ENCODE measurements around the gene CAPN12.

Gene CAPN12

GRCh38 chr19:38691938-38692457, 52.3 kb downstream of the CAPN12 start:
- peak; percentile 93 for DNase-seq (ENCODE audit: low read depth)
- H3K4me3 ChIP-seq (ENCODE audit: control insufficient read depth, low read depth, low read length) = no peak overlapping the region
- TF ChIP-seq, protein P1, sequence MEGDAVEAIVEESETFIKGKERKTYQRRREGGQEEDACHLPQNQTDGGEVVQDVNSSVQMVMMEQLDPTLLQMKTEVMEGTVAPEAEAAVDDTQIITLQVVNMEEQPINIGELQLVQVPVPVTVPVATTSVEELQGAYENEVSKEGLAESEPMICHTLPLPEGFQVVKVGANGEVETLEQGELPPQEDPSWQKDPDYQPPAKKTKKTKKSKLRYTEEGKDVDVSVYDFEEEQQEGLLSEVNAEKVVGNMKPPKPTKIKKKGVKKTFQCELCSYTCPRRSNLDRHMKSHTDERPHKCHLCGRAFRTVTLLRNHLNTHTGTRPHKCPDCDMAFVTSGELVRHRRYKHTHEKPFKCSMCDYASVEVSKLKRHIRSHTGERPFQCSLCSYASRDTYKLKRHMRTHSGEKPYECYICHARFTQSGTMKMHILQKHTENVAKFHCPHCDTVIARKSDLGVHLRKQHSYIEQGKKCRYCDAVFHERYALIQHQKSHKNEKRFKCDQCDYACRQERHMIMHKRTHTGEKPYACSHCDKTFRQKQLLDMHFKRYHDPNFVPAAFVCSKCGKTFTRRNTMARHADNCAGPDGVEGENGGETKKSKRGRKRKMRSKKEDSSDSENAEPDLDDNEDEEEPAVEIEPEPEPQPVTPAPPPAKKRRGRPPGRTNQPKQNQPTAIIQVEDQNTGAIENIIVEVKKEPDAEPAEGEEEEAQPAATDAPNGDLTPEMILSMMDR (conservative IDR thresholded peaks at IDR 0.05; ENCODE audit: control insufficient read depth, insufficient read depth, low read depth, low read length) = no peak

GRCh38 chr19:38690832-38691231, 53.4 kb downstream of the CAPN12 start:
- H3K4me3 ChIP-seq (ENCODE audit: control insufficient read depth, low read depth, low read length) = no peak overlapping the region
- DNase-seq (ENCODE audit: low read depth) = no peak
- TF ChIP-seq, protein P1 (conservative IDR thresholded peaks at IDR 0.05; ENCODE audit: control insufficient read depth, insufficient read depth, low read depth, low read length) = no peak

- TF ChIP-seq, protein P1 (conservative IDR thresholded peaks at IDR 0.05; ENCODE audit: control insufficient read depth, insufficient read depth, low read depth, low read length) = no peak
- no peak overlapping the region for H3K4me3 ChIP-seq (ENCODE audit: control insufficient read depth, low read depth, low read length)
- no peak for DNase-seq (ENCODE audit: low read depth)
Observed at GRCh38 chr19:38690146-38690545, 54.1 kb downstream of the CAPN12 start.

GRCh38 chr19:38687837-38688378, 56.4 kb downstream of the CAPN12 start:
- TF ChIP-seq, protein P1 (conservative IDR thresholded peaks at IDR 0.05; ENCODE audit: control insufficient read depth, insufficient read depth, low read depth, low read length) = no peak
- DNase-seq (ENCODE audit: low read depth) = no peak
- H3K4me3 ChIP-seq (ENCODE audit: control insufficient read depth, low read depth, low read length) = no peak overlapping the region

GRCh38 chr19:38686530-38686888, 57.8 kb downstream of the CAPN12 start:
- TF ChIP-seq, protein P1 (conservative IDR thresholded peaks at IDR 0.05; ENCODE audit: control insufficient read depth, insufficient read depth, low read depth, low read length) = no peak
- no peak overlapping the region for H3K4me3 ChIP-seq (ENCODE audit: control insufficient read depth, low read depth, low read length)
- no peak for DNase-seq (ENCODE audit: low read depth)

DNA sequence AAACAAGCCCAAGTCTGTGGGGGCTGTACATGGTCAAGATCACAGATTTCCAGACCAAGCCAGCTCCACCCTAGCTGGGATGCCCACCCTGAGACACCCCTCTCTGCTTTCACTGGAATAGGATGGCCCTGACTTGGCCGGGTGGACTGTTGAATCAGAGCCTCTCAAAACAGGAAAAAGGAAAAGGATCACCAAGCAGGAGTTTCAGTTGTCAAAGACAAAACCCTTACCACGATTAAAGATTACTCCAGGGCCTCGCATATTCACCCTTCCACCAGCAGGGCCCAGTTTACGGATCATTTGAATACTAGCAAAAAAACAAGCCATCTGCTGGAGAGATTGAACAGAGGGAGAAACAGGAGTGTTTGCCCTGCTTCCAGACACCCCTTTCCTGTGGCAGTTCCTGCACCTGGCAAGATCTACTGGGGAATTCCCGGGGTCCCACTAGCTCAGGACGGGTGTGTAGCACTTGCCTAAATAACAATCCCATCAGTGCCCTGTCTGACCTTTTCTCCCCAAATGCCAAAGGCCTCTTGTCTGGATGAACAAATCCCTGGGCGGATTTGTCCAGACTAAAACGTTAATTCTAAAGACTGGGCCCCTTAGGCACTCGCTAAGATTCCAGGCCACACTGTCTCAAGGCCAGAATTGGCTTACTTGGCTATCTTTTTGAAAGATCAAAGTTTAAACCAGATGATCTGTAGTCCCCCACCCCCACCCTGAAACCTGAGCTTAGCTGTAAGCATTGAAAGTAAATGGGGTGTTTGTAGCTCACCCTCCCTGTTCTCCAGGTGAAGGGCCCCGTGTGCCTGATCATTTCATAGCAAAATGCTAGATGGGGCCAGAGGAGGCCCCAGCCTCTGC, 58.4 kb downstream of the CAPN12 start:
- DNase-seq (ENCODE audit: low read depth) = peak; percentile 67
- TF ChIP-seq, protein P1 (conservative IDR thresholded peaks at IDR 0.05; ENCODE audit: control insufficient read depth, insufficient read depth, low read depth, low read length) = peak; percentile 60
- H3K4me3 ChIP-seq (ENCODE audit: control insufficient read depth, low read depth, low read length) = no peak overlapping the region
